Right lung (tissue), 5 donors: ENCODE data around the gene STARD5. TPM values are rescaled to one million over a fixed set of nuclear protein-coding genes. Genes with fewer than 3 reads are reported as not detected.
"Not testable (repeated sequence)": the region's sequence is repeated elsewhere in the genome, so short reads cannot be mapped to it uniquely, and the experiment has no call there.

Source experiments
- DNase-seq, 2 donors: peaks; one replicate each; pipeline ENCODE4 v3.0.0-alpha.2; 2013
- polyA plus RNA-seq, 5 donors: library from polyadenylated mRNA; unstranded; fragments of 120-200 nt; gene quantifications; one replicate each; pipeline versions ENCODE4 v1.2.1 to v1.2.3, GENCODE V29; 2013; ENCODE audit warnings: inconsistent platforms in 1 of 5, low replicate concordance in 1 of 5; ENCODE audit not compliant: insufficient read length in 5 of 5, insufficient read depth in 1 of 5

STARD5 gene
- polyA plus RNA-seq, 5 donors, result 4.2 to 6.1 (median 4.8) TPM

DNA sequence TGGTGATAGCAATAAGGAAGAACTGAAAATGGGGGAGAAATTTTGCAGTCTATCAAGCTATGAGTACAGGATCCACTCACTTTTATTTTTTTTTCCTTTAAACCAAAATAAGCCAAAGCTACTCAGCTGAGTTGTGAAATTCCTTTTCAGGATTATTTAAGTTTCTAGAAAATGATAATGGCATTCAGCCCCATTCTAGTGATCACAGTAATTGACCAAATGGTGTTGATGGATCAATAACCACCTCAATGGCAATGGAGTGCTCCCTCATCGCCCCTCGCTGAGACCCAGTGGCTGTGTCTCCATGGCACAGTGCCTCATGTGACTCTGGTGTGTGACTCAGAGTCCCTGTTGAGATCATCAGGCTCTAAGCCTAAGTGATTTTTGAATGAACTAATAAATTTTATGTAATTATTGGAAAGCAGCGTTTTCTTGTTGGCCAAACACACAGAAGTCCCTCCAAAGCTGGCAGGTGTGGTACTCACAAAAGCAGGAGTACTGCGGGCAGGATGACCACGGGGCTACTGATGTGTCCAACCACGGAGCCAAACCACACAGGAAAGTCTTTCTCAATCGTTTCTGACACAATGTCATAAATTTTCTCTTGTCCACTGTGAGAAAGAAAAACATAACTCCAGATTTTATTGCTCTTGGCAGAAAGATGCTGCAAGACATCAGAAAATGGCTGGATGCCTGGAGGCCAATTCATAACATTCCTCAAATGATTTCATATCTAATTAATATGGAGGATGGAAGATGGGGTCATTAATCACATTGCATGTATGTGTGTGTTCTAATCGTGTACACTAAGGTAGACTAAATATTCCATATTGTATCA is 14.4 kb upstream of the STARD5 start:
- DNase-seq, result no peak

DNA sequence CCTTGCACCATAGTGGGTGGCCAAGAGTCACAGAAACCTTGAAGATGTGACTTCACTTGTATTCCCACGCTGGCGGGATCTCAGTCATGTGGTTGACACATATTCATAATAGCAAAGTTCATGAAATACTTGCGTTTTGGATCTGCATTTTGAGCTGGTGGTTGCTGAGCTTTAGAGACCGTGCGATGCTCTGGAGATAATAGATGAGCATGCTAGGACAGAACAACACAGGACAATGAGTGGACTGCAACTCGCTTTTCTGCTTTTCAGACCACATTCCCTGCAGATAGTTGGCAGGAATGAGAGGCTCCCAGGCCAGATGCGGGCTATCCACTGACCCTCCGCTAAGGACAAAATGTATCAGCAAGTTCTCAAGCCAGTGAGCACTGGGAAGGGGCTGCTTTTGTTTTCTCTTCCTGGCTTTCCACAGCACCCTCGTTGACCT is 13.8 kb upstream of the STARD5 start:
- DNase-seq, result no peak

DNA sequence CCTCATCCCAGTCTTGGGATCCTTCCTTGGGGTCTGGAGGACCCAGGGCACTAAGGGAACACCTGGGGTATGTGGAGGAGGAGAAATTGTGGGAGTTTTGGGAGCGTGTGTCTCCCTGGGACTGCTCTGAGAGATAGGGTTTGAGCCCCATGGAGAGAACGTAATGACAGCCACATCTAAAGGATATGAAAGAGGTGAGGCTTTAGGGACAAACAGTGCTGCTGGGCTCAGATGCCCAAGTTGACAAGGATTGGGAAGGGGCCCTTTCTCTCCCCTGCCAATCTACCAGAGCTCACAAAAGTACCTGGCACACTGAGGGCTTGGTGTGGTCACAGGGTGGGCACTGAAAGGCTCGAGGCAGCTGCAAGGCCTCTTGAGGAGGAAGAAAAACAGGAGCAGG is 13.3 kb upstream of the STARD5 start:
- DNase-seq, result no peak

DNA sequence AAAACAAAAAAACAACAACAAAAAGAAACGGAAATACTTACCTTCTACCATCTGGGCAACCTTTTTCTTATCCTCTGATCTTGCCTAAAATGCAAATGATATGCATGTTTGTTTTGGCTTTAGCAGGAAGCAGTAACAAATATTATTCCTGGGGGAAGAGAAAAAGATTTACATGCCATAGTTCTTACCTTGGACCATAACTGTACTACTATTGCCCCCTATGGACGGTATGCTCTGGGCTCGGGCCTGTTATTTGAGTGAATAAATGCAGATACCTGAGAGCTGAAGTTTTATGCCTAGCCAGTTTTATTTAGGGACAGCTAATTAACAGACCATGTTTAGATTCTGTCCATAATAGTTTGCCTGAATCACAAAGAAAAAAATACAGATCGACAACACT is 12.6 kb upstream of the STARD5 start:
- no peak for DNase-seq

- DNase-seq, result no peak
These were observed 11.7 kb upstream of the STARD5 start for GRCh38 chr15:81335631-81336030.

- no peak for DNase-seq
These were observed 11.0 kb upstream of the STARD5 start for GRCh38 chr15:81334768-81335435.

- no peak for DNase-seq
These were observed 9.4 kb upstream of the STARD5 start for GRCh38 chr15:81333363-81333762.

GRCh38 chr15:81332326-81332725 is 8.4 kb upstream of the STARD5 start:
- no peak for DNase-seq

- DNase-seq, result no peak
These were observed 7.7 kb upstream of the STARD5 start for GRCh38 chr15:81331600-81331999.

GRCh38 chr15:81331141-81331540 is 7.2 kb upstream of the STARD5 start:
- DNase-seq, result not testable (repeated sequence)

DNA sequence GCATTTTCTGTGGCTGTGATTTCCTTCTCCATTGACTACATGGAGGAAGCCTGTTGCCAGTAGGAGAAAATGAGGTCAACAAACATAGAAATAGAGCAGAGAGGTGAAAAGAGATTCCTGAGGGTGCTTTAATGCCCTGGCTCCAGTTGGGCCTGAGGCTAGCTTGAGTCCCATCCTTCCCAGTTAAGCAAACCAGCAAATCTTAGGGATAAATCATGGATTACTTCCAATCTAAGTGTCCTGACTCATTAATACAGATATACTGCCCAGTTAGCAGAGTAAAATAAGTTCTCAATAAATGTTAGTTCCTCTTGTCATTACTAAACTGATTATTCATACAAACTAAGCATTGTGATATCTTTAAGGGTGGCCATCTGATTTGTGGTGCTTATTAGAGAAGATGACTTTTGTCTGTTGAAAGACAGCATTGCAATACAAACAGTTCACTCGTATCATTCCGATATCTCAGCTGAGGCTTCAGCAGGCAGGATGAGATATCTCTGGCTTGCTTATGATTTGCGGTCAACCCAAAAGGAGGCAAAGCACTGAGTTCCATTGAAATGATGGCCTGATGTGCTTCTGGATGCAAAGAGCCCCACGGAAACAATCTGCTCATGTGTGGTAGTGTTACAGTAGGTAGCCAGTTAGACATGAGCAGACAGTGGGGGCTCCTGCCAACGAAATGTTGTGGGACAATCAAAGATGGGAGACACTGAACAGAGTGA is 6.6 kb upstream of the STARD5 start:
- DNase-seq, result no peak

DNA sequence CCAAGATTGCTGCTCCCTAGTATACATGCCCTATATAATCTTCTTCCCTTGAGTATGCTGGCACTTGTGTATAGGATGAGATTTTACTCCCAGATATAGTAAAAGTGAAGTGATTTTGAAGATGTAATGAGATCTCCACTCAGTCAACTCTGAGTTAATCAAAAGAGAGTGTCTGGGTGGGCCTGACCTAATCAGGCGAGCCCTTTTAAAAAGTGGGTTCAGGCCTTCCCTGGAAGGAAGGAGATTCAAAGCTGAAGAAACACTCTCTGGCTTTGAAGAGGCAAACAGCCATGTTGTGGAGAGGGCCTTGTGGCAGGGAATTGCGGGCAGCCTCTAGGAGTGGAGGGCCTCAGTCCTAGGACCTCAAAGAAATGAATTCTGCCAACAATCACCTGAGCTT is 5.5 kb upstream of the STARD5 start:
- DNase-seq, result no peak

- DNase-seq, result no peak
These were observed 3.6 kb upstream of the STARD5 start for GRCh38 chr15:81327516-81327915.

- DNase-seq, result no peak
These were observed 2.7 kb upstream of the STARD5 start for GRCh38 chr15:81326466-81327212.

GRCh38 chr15:81323559-81323943 is 390 bp downstream of the STARD5 start:
- no peak for DNase-seq

GRCh38 chr15:81322676-81323253 is 1.2 kb downstream of the STARD5 start:
- DNase-seq, result no peak

- DNase-seq, result no peak
These were observed 2.3 kb downstream of the STARD5 start for GRCh38 chr15:81321667-81322066.

- DNase-seq, result no peak
These were observed 6.3 kb downstream of the STARD5 start for GRCh38 chr15:81317642-81318017.

DNA sequence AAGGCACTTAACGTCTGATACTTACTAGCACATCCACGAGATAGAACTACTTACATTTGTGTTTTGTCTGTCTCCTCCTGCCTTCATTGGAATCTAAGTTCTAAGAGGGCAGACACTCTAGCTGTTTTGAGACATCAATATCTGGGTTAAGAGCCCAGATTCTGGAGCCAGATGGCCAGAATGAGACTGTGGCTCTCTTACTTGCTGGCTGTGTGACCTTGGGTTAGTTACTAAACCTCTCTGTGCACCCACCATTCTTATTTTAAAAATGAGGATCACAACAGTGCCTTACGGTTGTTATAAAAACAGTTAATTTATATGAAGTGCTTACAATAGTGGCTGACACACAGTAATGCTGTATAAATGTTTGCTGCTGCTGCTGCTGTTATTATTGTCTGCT is 7.7 kb downstream of the STARD5 start:
- DNase-seq, result no peak

DNA sequence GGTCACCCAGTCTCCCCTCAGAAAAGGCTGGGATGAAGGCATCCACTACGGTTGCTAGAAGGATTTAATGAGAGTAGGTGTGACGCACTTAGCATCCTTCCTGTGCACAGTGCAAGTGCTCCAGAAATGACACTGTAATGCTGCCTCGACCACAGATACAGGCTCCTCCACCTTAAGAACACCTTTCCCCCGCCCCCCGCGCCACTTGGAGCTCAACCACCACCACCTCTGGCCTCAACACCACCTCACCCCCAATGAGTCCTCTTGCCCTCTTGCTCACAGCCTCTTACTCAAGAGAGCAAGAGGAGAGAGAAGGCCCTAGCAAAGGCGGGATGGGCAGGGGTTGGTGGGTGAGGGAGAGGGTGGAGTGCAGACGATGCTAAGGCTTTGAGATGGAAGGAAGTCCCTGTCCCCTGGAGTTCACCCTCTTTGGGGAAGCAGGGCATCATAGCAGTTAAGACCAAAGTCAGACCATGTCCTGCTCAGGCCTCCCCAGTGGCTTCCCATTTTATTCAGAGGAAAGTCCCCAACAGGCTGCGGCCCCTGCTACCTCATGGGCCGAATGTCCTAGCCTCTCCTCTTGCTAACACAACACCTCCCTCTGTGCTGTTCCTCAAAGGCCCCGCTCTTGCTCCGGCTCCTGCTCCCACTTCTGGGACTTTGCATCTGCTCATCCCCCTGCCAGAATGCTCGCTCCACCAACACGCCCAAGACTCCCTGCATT is 8.3 kb downstream of the STARD5 start:
- DNase-seq, result no peak

GRCh38 chr15:81314378-81314777 is 9.6 kb downstream of the STARD5 start:
- no peak for DNase-seq
